DMS153 (cell line): Measurements from ENCODE around the gene ZNRF4.
"Not testable (repeated sequence)": the region's sequence is repeated elsewhere in the genome, so short reads cannot be mapped to it uniquely, and the experiment has no call there.

Source experiments
- DNase-seq: peaks from one replicate; lab custom pipeline; 2025; lab: John Stamatoyannopoulos, UW

The ZNRF4 gene

DNA sequence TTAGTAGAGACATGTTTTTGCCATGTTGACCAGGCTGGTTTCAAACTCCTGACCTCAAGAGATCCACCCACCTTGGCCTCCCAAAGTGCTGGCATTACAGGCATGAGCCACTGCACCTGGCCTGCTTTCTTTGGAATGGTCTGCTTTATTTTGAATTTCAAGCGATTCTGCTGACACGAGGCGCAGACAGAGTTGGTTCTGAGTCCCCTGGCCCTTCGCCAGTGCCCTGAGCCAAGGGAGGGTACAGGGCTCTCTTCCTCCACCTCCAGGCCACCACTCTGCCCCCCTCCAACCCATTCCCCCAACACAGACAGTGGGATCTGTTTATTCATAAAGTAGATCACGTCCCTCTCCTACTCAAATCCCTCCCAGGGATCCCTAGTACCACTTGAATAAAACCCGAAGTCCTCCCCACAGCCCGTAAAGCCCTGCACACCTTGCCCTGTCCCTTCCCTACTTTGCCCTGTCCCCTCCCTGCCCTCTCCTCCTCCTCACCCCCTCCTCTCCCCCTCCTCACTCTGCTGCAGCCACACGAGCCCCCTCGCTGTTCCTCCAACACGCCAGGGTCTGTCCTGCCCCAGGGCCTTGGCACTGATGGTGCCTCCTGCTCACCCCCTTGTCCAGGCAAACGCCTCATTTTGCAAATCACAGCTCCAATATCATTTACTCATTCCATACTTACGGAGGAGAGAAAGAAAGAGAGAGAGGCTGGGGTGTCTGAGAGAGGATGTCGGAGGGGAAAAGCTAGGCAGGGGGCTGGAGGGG lies 22.4 kb downstream of the ZNRF4 start:
- no peak for DNase-seq

DNA sequence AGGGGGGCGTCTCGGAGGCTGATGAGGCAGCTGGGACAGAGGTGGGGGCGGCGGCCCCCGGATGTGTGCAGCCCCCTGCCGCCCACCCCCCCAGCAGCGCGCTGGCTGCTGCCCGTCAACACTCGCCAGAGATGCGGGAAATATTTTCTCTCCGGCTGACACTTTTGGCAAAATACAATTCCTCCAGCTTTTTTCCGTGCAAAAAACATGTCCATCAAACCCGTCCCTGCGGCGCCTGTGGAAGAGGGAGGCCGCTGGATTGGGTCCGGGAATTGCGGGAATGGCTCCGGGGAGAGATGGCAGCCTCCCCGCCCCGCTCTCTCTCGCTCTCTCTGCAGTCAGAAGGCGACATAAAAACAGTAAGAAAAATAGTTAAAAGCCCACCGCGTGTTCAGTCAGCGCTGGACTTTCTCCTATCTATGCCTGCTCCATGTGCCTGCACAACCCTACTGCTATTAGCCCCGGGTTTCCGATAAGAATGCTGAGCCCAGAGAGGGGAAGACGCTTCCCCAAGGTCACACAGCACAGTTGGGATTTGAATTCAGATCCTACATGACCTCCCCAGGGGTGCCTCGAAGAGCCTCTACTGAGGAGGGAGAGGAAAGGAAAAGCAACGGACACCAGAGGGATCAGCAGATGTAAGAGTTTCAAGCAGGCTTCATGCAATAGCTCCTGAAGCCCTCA lies 23.2 kb downstream of the ZNRF4 start:
- no peak for DNase-seq

DNA sequence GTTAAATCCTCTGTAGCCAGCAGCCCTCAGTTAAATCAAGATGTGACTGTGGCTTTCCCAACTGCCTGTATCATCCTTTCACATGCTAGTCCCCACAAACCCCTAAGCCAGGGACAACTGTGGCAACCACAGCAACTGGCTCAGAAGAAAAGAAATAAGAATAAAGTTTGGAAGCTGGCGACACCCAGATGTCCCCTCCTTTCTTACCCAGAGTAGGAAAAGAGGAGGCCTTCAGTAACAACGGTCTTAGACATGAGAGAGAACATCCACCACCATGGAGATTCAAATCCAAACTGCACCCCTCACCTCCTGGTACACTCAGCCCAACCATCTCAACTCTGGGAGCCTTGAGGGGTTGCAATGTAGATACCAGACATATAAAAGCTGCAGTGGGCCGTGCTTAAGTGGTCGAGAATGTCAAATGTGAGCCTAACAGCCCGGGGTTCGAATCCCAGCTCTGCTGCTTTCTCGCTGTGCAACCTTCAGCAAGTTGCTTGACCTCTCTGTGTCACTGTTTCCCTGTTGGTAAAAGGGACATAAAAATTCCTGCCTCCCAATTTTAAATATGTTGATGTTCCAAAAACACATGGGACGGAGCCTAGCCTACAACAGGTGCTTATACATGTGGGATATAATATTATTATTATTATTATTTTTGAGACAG lies 23.8 kb downstream of the ZNRF4 start:
- DNase-seq, result no peak

DNA sequence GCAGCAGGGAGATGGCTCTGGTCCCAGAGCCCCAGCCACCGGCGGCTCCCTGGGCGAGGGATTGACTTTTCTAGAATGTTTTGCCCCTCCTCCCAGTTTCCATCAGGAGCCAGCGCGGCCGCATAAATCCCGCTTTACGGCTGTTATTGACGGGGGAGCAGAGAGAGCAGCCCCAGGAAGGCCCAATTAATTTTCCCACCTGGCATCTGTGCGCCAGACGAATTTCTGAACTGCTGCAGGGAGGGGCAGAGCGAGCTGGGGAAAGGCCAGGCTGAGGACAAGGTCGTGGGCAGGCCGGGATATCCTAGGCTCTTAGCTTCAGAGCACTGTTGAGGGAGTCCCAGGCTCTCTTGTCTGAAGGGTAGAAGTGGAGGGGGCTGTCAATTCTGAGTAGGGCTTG lies 24.7 kb downstream of the ZNRF4 start:
- no peak for DNase-seq

DNA sequence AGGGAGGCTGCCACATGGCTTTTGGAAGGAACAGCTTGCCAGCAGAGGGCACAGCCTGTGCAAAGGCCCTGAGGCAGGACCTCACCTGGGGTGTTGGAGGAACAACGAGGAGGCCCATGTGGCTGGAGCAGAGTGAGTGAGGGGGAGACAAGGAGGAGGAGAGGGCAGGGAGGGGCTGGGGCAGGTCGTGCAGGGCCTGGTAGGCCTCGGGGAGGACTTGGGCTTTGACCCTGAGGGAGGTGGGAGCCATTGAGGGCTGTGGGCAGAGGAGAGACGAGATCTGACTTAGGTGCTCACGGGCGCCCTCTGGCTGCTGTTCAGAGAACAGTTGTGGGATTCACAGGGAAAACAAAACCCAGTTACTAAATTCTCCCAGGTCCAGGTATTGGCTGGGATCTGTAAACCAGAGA lies 25.2 kb downstream of the ZNRF4 start:
- no peak for DNase-seq

DNA sequence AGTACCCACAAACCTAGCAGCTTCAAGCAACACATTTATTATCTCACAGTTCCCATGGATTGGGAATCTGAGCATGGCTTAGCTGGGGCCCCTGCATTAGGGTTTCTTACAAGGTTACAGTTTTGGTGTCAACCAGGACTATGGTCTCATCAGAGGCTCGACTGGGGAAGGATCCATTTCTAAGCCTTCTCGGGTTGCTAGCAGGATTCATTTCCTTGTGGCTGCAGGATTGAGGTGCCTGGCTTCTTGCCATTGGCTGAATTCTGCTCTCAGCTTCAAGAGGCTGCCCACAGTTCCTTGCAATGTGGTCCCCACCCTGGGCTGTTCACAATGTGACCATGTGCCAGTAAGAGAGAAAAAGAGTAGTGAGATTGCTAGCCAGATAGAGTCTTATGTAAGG lies 26.7 kb downstream of the ZNRF4 start:
- no peak for DNase-seq

DNA sequence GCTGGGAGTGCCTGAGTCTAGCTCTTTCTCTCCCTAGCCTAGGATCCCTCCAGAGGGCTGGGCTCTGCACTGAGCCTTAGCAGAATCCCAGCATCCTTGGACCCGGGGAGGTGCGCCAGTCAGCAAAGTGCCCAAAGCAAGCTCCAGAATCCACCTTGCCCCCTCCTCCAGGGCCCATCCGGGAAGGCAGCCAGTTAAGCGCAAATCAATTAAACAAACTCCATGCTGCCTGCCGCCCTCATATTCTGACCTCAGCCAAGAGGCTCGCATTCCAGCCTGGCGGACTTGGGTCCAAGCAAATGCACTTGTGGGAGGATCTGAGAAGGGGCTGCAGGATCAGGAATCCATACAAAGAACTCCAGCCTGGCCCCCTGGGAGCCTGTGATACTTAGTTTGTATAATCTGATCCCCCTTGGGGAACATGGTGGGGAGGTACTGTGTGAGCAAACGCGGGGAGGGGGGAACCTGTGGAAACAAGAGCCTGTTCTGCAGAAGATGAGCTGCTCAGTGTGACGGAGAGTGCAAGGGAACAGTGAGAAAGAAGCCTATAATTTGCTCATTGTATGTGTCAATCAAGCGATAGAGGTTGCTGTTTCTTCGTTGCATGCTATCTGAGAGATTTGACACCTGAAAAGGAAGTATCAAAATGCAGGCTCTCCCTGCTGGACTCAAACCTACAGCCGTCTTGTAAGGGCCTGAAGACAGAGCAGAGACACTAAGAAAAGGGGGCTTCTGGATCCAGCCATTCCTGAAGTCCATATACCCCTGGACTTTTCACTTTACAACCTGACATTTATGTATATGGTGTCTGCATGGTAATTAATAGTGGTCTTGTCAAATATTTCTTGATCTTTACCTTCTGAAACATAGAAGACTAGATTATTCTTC lies 29.4 kb downstream of the ZNRF4 start:
- no peak for DNase-seq

DNA sequence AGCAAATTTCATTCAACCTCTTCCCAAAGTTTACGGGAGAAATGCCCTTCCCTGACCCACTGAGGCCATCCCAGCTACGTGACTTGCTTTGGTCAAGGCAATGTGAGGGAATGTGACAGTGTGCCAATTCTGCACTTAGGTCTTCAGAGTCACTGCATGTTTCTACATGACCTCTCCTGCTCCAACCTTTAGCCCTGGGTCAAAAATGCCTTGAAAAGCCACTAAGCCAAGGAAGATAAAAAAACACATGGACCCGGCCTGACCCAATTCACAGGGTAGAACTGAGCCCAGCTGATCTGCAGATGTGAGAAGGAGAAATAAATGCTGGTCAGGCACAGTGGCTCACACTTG lies 30.0 kb downstream of the ZNRF4 start:
- no peak for DNase-seq

DNA sequence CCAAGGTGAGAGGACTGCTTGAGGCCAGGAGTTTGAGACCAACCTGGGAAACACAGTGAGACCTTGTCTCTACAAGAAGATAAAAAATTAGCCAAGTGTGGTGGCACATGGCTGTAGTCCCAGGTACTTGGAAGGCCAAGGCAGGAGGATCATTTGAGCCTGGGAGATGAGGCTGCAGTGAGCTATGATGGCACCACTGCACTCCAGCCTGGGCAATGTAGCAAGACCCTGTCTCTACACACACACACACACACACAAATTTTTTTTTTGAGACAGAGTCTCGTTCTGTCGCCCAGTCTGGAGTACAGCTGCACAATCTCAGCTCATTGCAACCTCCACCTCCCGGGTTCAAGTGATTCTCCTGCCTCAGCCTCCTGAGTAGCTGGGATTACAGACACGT lies 30.4 kb downstream of the ZNRF4 start:
- not testable (repeated sequence) for DNase-seq

DNA sequence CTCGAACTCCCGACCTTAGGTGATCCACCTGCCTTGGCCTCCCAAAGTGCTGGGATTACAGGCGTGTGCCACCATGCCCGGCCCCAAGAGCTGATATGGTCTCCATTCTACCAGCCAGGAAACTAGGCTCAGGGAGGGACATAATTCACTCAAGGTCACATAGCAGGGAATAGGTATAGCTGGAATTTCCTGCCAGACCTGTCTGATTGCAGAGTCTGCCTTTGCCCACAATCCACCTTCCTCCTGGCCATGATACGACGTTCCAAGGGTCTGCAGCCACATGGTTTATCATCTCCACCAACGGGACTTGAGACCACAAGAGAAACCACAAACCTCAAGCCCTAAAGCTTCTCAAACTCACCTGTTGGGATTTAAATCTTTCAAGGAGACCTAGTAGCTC lies 32.0 kb downstream of the ZNRF4 start:
- DNase-seq, result no peak

DNA sequence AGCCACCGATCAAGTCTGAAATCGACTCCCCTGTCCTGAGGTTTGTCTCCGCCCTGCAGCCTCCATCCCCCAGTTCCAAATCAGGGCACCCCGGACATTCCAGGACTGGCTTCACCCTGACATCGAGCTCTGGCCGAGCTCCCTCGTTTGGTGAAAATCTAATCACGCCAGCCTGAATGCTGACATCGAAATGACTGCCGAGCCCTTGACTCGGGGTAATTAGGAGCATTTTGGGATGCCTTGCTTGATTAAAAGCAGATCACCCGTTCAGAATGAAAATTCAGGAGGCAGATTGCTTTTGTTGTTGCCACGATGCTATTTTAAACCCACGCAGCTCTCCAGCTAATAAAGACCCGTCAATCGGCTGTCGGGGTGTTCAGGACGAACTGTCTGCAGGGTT lies 34.3 kb downstream of the ZNRF4 start:
- DNase-seq, result no peak

DNA sequence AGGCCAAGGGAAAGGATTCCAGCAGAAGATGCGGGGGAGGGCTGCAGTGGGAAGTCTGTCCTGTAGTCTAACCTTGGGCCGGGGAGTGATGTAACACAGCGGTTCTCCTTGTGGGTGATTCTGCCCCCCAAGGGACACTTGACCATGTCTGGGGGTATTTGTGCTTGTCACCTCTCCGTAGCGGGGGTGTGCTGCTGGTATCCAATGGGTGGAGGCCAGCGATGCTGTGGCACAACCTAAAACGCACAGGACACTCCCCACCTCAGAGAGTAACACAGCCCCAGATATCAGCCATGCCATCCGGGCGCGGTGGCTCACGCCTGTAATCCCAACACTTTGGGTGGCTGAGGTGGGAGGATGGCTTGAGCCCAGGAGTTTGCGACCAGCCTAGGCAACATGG lies 36.3 kb downstream of the ZNRF4 start:
- DNase-seq, result no peak

DNA sequence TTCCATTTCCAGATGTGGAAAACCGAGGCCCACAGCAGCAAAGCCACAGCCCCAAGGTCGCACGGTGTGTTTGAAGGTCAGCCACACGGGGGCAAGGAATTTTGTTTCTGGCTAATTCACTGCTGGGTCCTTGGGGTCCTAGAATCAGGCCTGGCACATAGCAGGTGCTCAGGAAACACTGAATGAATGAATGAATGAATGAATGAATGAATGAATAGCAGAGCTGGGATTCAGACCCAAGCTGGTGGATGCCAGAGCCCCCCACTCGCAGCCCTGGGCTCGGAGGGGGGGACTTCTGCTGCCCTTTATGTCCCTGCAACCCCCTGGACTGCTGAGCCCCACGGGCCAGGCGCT lies 37.0 kb downstream of the ZNRF4 start:
- no peak for DNase-seq

DNA sequence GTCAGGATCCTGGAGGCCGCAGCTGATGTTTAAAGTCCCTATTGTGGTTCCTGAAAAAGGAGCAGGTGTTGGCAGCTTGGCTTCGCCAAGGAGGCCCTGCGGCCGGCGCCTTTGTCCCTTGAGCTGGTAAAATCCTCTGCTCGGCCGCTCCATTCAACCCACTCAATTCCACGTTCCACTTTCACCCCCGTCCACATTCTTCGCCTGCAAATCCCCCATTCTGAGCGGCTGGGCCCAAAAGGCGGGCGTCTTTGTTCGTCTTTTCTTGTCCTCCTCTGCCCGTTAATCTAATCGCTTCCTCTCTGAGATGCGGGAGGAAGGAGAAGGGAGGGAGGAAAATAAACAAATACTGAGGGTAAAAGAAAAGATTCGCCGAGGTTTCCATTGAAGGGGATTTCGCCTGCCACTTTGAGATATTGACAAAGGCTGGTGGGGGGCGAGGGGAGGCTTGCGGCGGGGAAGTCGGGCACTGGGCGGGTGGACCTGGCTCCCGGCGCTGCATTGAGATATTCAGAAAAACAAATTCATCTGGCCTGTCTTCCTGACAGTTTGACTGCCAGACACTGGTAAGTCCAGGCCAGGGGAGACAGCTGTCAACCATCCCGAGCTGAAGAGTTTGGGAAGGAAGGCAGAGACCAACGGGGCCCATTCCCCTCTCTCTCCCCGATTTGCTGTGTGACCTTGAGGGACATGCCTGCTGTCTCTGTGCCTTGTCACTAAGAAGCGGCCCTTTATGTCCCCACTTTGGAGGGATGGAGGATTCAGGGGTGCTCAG lies 37.6 kb downstream of the ZNRF4 start:
- no peak for DNase-seq

DNA sequence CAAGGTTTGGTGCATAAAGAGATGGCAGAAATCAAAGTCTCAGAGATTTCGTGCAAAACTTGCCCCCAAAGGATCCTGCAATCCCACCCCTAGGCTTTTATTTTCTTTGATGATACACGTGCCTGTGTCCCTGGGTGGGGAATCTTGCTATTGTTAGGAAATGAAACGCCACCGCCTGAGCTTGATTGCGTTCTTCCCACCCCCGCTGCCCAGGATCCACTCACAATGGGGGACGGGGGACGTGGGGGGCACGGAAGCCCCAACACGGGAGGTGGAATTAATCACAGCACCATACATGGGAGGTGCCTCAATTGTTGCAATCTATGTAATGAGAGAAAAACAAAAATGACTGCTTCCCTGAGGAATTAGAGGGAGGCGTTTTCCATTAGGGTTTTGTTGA lies 39.6 kb downstream of the ZNRF4 start:
- DNase-seq, result no peak

DNA sequence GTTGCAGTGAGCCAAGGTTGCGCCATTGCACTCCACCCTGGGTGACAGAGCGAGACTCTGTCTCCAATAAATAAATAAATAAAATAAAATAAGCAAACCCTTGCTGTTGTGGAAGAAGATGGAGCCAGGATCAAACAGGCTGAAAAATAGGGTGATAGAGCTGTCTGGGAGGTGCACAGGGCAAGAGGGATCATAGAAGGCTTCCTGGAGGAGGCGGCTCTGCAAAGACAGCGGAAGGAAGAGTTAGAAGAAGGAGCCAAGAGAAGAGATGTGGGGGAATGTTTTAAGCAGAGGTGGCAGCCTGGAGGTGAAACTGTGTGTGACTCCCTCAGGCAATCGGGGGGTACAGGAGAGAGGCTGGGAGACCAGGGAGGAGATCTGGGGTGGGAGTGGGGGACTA lies 40.6 kb downstream of the ZNRF4 start:
- DNase-seq, result no peak

DNA sequence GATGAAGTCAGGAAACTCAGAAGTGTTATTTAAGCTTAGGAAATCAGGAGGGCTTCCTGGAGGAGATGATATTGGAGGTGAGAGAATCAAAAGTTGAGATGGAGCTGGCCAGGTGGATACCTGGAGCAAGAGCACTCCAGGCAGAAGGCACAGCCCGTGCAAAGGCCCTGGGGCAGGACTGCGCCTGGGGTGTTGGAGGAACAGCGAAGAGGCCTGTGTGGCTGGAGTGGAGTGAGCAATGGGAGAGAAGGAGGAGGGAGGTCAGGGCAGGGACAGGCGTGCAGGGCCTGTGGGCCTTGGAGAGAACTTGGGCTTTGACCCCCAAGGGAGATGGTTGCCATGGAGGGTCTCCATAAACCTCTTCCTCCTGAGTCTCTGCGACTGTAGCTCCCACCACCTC lies 42.1 kb downstream of the ZNRF4 start:
- DNase-seq, result no peak

DNA sequence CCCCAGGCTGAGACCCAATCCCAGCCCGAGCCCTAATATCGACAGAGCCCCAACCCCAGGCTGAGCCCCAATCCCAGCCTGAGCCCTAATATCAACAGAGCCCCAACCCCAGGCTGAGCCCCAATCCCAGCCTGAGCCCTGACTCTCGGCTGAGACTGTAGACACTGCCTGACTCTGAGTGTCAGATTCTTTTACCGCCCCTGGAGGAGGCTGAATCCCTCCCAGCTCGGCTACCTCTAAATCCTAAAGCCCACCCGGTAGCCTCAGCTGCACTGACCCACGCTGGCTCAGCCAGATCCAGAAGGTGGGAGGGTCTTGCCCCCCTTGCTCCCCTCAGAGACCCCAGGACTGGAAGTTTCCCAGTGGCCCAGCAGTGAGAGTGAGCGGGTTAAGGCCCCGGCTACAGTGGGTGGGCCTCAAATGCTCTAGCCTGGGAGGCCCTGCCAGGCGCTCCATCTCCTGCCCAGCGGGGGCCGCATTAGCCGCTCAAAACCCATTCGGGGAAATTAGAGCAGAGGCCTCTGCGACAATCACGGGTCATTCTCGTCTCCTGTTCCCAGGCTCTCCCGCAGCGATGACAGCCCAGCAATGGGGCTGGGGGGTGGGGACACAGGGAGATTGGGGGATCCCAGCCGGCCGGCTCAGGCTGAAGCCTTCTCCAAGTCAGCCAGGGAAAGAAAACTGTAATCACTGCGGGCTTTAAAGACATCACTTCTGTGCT lies 43.8 kb downstream of the ZNRF4 start:
- DNase-seq, result no peak

DNA sequence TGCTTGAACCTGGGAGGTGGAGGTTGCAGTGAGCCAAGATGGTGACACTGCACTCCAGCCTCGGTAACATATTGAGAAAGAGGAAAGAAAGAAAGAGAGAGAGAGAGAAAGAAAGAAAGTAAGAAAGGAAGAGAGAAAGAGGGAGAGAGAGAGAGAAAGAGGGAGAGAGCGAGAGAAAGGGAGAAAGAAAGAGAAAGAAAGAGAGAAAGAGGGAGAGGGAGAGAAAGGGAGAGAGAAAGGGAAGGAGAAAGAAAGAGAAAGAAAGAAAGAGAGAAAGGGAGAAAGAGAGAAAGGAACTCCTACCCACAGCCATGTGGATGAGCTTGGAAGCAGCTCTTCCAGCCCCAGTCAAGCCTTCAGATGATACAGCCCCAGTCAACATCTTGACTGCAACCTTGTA lies 46.7 kb downstream of the ZNRF4 start:
- no peak for DNase-seq

DNA sequence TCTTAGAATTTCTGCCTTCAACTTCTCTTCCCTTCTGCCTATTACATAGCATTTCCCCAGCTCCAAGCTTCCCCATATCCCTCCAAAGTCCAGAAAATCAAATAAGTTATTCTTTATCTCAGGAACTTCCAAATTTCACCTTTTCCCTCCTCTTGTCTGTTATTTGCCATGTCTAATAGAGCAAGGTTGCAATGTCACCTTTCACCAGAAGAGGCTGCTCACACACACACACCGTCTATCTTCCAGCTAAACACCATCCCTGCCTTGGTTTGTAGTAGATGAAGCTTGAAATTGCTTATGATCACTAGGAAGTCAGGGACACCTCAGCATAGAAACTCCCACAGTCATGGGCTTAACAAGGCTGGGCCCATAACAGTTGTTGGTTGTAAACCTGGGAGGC lies 48.4 kb downstream of the ZNRF4 start:
- no peak for DNase-seq

DNA sequence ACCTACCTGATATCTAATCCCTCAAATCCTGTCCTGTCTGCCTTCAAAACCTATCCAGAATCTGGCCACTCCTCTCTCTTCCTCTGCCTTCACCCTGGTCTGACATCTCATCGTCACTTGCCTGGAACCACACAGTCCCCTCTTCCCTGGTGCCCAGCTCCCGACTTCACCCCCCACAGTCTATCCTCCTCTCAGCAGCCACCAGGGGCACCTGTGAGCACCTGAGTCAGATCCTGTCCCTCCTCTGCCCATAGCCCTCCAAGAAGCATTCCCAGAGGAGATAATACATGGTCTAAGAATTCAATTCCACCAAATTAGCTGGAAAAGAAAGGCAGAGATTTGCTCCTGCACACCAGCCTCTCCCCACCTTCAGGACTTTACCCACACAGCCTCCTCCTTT lies 48.9 kb downstream of the ZNRF4 start:
- no peak for DNase-seq
